GM13976 (cell line): ENCODE data around the gene LAMA5.

ENCODE experiments used
- DNase-seq: peaks from one replicate; pipeline ENCODE4 v3.0.0; 2012; ENCODE audit warnings: low spot score
- CTCF ChIP-seq: IDR thresholded peaks from 2 replicates; pipeline ENCODE4 v1.5.1; 2012; ENCODE audit warnings: borderline replicate concordance, mild to moderate bottlenecking; ENCODE audit not compliant: insufficient read depth; ENCODE audit errors: extremely low read depth, missing control alignments, control extremely low read depth
- in situ Hi-C: fragments of 300-500 bp; cut with MboI; formaldehyde crosslinking; loops from one replicate; pipeline ENCODE4 v1.12.0; 2022; ENCODE audit warnings: low sequenced_read_pairs, mixed read lengths, inconsistent platforms; ENCODE audit not compliant: unreplicated experiment

LAMA5 gene

GRCh38 chr20:62353289-62354030, 13.7 kb downstream of the LAMA5 start:
- no peak for TF ChIP-seq CTCF
- in situ Hi-C loops = no loop called here
- DNase-seq = no peak

- TF ChIP-seq CTCF = no peak
- DNase-seq = no peak
- in situ Hi-C loops = no loop called here
These were observed 14.5 kb downstream of the LAMA5 start for GRCh38 chr20:62352402-62353288.

GRCh38 chr20:62351469-62352401, 15.4 kb downstream of the LAMA5 start:
- TF ChIP-seq CTCF = no peak
- in situ Hi-C loops = no loop called here
- DNase-seq = no peak

GRCh38 chr20:62350629-62351422, 16.3 kb downstream of the LAMA5 start:
- no peak for DNase-seq
- in situ Hi-C loops = no loop called here
- no peak for TF ChIP-seq CTCF

- TF ChIP-seq CTCF = no peak
- no peak for DNase-seq
- in situ Hi-C loops = no loop called here
These were observed 16.9 kb downstream of the LAMA5 start for GRCh38 chr20:62350098-62350628.
